CD14-positive monocyte (primary cell): ENCODE results near the gene PNPLA4. TPM values are rescaled to one million over a fixed set of nuclear protein-coding genes. Genes with fewer than 3 reads are reported as not detected.

Experiments
- DNase-seq, 3 donors: peaks; one replicate each; pipeline ENCODE4 v3.0.0-alpha.2; 2011 to 2022
- H2AFZ ChIP-seq: 2 replicates; pipeline ENCODE4 v1.6.0; 2012; ENCODE audit warnings: mild to moderate bottlenecking, low read depth, low read length, inconsistent platforms; ENCODE audit not compliant: insufficient read depth, poor library complexity, severe bottlenecking
- H3K27ac ChIP-seq, 2 donors: 1 replicate in 1 of 2; 2 replicates in 1 of 2; pipeline ENCODE4 v1.5.1; 2012 to 2013; ENCODE audit warnings: low read length in 2 of 2, control low read depth in 1 of 2, inconsistent platforms in 1 of 2, low read depth in 1 of 2, mild to moderate bottlenecking in 1 of 2
- H3K27me3 ChIP-seq, 2 donors: one replicate each; pipeline versions ENCODE4 v1.6.0 to v1.6.1; 2011 to 2013; ENCODE audit warnings: low read length in 2 of 2; ENCODE audit not compliant: control insufficient read depth in 2 of 2, insufficient read depth in 2 of 2
- H3K36me3 ChIP-seq, 2 donors: replicated peaks in 1 of 2; 1 replicate in 1 of 2; 2 replicates in 1 of 2; pipeline versions ENCODE4 v1.5.1 to v1.6.1; 2012 to 2013; ENCODE audit warnings: low read length in 2 of 2, control low read depth in 1 of 2, inconsistent platforms in 1 of 2, mild to moderate bottlenecking in 1 of 2; ENCODE audit not compliant: insufficient read depth in 2 of 2, control insufficient read depth in 1 of 2
- H3K4me1 ChIP-seq, 2 donors: 1 replicate in 1 of 2; 2 replicates in 1 of 2; pipeline versions ENCODE4 v1.5.1 to v1.6.1; 2012 to 2013; ENCODE audit warnings: low read length in 2 of 2, control low read depth in 1 of 2, inconsistent platforms in 1 of 2, mild to moderate bottlenecking in 1 of 2, moderate library complexity in 1 of 2; ENCODE audit not compliant: insufficient read depth in 2 of 2, control insufficient read depth in 1 of 2
- H3K4me2 ChIP-seq: replicated peaks from 2 replicates; pipeline ENCODE3; 2012; ENCODE audit warnings: low read length, moderate library complexity, mild to moderate bottlenecking; ENCODE audit not compliant: poor library complexity, severe bottlenecking; ENCODE audit errors: extremely low read depth
- H3K4me3 ChIP-seq, 3 experiments: fragments of 200-600 bp in 1 of 3; sonication (generic) in 1 of 3; replicated peaks in 1 of 3; 1 replicate in 2 of 3; 2 replicates in 1 of 3; pipeline ENCODE4 v1.5.1; 2011 to 2013; ENCODE audit warnings: low read length in 3 of 3, mild to moderate bottlenecking in 3 of 3, control low read depth in 2 of 3, low read depth in 2 of 3, inconsistent platforms in 1 of 3, moderate library complexity in 1 of 3
- H3K79me2 ChIP-seq: 2 replicates; pipeline ENCODE4 v1.6.0; 2012; ENCODE audit warnings: mild to moderate bottlenecking, control low read depth, inconsistent platforms, low read length, moderate library complexity; ENCODE audit not compliant: insufficient read depth
- H3K9ac ChIP-seq: 2 replicates; pipeline ENCODE4 v1.6.0; 2017; ENCODE audit warnings: low read length, mild to moderate bottlenecking; ENCODE audit not compliant: insufficient read depth, poor library complexity, severe bottlenecking
- H3K9me3 ChIP-seq, 2 donors: replicated peaks in 1 of 2; 1 replicate in 1 of 2; 2 replicates in 1 of 2; pipeline versions ENCODE4 v1.5.1 to v1.6.1; 2012 to 2013; ENCODE audit warnings: low read length in 2 of 2, control low read depth in 1 of 2; ENCODE audit not compliant: control insufficient read depth in 1 of 2, insufficient read depth in 1 of 2
- H4K20me1 ChIP-seq: 2 replicates; pipeline ENCODE4 v1.6.0; 2012; ENCODE audit warnings: mild to moderate bottlenecking, low read length, control low read depth, moderate library complexity; ENCODE audit not compliant: insufficient read depth
- H3K27ac Mint-ChIP-seq, 7 donors: one replicate each; pipeline ENCODE4 v1.8.0; 2020; ENCODE audit warnings: mild to moderate bottlenecking in 7 of 7, mixed read lengths in 7 of 7, moderate library complexity in 6 of 7, inconsistent platforms in 2 of 7
- H3K27me3 Mint-ChIP-seq, 3 donors: one replicate each; pipeline ENCODE4 v1.8.0; 2021 to 2022; ENCODE audit warnings: low read depth in 3 of 3, mild to moderate bottlenecking in 3 of 3, mixed read lengths in 3 of 3, moderate library complexity in 3 of 3, inconsistent platforms in 1 of 3
- H3K36me3 Mint-ChIP-seq, 2 donors: one replicate each; pipeline ENCODE4 v1.8.0; 2020; ENCODE audit warnings: mixed read lengths in 2 of 2, inconsistent platforms in 1 of 2, mild to moderate bottlenecking in 1 of 2
- H3K4me1 Mint-ChIP-seq: one replicate; pipeline ENCODE4 v1.8.0; 2020; ENCODE audit warnings: mild to moderate bottlenecking, mixed read lengths
- H3K4me3 Mint-ChIP-seq, 2 donors: one replicate each; pipeline ENCODE4 v1.8.0; 2020; ENCODE audit warnings: mild to moderate bottlenecking in 2 of 2, mixed read lengths in 2 of 2, moderate library complexity in 1 of 2
- H3K9me3 Mint-ChIP-seq, 7 donors: one replicate each; pipeline ENCODE4 v1.8.0; 2020 to 2022; ENCODE audit warnings: mixed read lengths in 7 of 7, mild to moderate bottlenecking in 6 of 7, moderate library complexity in 6 of 7, inconsistent platforms in 2 of 7
- CTCF ChIP-seq: fragments of 200-600 bp; IDR thresholded peaks from one replicate; pipeline ENCODE4 v1.8.0; 2022; ENCODE audit warnings: antibody characterized with exemption, mild to moderate bottlenecking
- WGBS: methylation state at CpG from one replicate; pipeline ENCODE4 v1.1.5; 2013; ENCODE audit warnings: missing lambda C conversion rate; ENCODE audit not compliant: insufficient coverage; 5-methylcytosine and 5-hydroxymethylcytosine counted together
- intact Hi-C, 2 donors: fragments of 100-400 bp; cut with micrococcal nuclease; formaldehyde crosslinking; loops; one replicate each; pipeline versions ENCODE4 v1.15.0 to v1.15.1; 2023
- polyA plus RNA-seq, 3 donors: library from polyadenylated mRNA; depleted of rRNA in 1 of 3; unstranded in 2 of 3; stranded (reverse) in 1 of 3; fragments of 300-500 nt in 2 of 3; fragments of >200 nt in 1 of 3; fragmentation: Illumina TruSeq in 2 of 3; gene quantifications; 1 replicate in 2 of 3; 2 replicates in 1 of 3; pipeline ENCODE4 v1.2.3, GENCODE V29; 2012 to 2021

Gene PNPLA4
- polyA plus RNA-seq, 3 donors: 7.1 to 21.5 (median 14.4) TPM

- no peak overlapping the region for H3K27ac Mint-ChIP-seq
- peaks cover 0 to 3% (median 2%) of the 10 kb centered on the region in 3 donors for H3K27me3 Mint-ChIP-seq
- no peak for TF ChIP-seq CTCF
Observed at GRCh38 chrX:7960246-7960645, 33.0 kb upstream of the PNPLA4 start.

GRCh38 chrX:7953446-7953845, 26.2 kb upstream of the PNPLA4 start:
- Histone ChIP-seq H4K20me1 (no peaks in the 10 kb centered on the region), H3K79me2 (no peaks in the 10 kb centered on the region), H3K9me3 (no peaks in the 10 kb centered on the region), H3K27me3 (no peaks in the 10 kb centered on the region), H3K36me3 (no peaks in the 10 kb centered on the region), H3K4me1 (no peaks in the 10 kb centered on the region), H3K9ac (no peak overlapping the region), H3K27ac (no peak overlapping the region), H3K4me2 (no peak overlapping the region), H3K4me3 (no peak overlapping the region), H2AFZ (no peak overlapping the region)
- no peak for DNase-seq
- Mint-ChIP-seq H3K27ac (no peak overlapping the region), H3K4me1 (no peaks in the 10 kb centered on the region), H3K4me3 (no peak overlapping the region), H3K9me3 (peaks cover 5 to 20% (median 8%) of the 10 kb centered on the region in 7 donors), H3K36me3 (no peaks in the 10 kb centered on the region), H3K27me3 (peaks cover 0 to 4% (median 2%) of the 10 kb centered on the region in 3 donors)
- WGBS: no CpG with 5 or more reads among the region's 5 CpGs
- TF ChIP-seq CTCF: no peak
- intact Hi-C loops: no loop called here

More at GRCh38 chrX:7960246-7960645, 33.0 kb upstream of the PNPLA4 start:
- H3K4me3 Mint-ChIP-seq: no peak overlapping the region
- Histone ChIP-seq H3K79me2 (no peaks in the 10 kb centered on the region), H3K27me3 (no peaks in the 10 kb centered on the region), H3K9ac (no peak overlapping the region), H4K20me1 (no peaks in the 10 kb centered on the region), H2AFZ (no peak overlapping the region), H3K4me3 (no peak overlapping the region), H3K9me3 (no peaks in the 10 kb centered on the region), H3K36me3 (no peaks in the 10 kb centered on the region), H3K4me1 (no peaks in the 10 kb centered on the region), H3K4me2 (no peak overlapping the region), H3K27ac (no peak overlapping the region)
- no peaks in the 10 kb centered on the region for H3K36me3 Mint-ChIP-seq
- H3K9me3 Mint-ChIP-seq: peaks cover 7 to 20% (median 8%) of the 10 kb centered on the region in 7 donors
- H3K4me1 Mint-ChIP-seq: peaks cover 8% of the 10 kb centered on the region
- intact Hi-C loops: no loop called here
- WGBS: no CpG with 5 or more reads among the region's 1 CpG
- DNase-seq: no peak
